ENCODE measurements around the gene LTB4R2. TPM values are rescaled to one million over a fixed set of nuclear protein-coding genes. Genes with fewer than 3 reads are reported as not detected.
A peak's percentile ranks its signal among the peaks of the same experiment; 100 is the strongest.

LTB4R2 gene
- total RNA-seq, 1 experiment from 2014 or later = 0.72 TPM

DNA sequence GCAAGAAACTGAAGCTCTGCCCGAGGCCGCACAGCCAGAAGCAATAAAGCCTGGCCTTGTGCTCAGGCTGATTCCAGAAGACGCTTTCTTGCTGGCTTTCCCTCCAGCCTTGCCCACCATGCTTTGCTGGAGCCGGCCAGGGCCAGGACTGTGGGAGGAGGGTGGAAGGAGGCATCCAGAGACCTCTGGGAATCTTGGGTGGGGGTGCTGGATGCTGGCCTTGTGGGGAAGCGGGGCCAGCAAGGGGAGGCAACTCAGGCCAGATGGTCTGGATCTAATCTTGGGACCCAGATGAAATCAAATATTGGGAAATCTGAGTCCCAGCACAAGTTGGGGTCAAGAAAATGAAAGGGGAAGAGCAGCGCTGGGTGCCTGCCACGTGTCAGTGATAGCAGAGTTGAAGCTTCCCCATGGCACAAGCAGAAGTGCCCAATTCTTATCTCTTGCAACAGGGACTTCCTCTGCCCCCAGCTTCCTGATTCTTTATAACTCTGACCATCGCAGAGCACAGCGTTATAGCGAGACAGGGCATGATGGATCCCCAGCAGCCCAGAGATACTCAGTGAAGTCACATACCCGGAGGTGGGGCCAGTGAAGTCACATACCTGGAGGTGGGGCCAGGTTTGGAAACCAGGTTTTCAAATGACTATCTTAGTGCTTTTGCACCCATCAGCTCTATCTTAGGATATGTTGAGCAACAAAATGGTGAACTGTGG is 32.2 kb upstream of the LTB4R2 start:
- DNase-seq (ENCODE audit: low read depth) = no peak

- DNase-seq (ENCODE audit: low read depth) = no peak
These were observed 31.5 kb upstream of the LTB4R2 start for GRCh38 chr14:24278424-24278823.

- peak; percentile 30 for DNase-seq (ENCODE audit: low read depth)
These were observed 30.4 kb upstream of the LTB4R2 start for GRCh38 chr14:24279301-24280186.

DNA sequence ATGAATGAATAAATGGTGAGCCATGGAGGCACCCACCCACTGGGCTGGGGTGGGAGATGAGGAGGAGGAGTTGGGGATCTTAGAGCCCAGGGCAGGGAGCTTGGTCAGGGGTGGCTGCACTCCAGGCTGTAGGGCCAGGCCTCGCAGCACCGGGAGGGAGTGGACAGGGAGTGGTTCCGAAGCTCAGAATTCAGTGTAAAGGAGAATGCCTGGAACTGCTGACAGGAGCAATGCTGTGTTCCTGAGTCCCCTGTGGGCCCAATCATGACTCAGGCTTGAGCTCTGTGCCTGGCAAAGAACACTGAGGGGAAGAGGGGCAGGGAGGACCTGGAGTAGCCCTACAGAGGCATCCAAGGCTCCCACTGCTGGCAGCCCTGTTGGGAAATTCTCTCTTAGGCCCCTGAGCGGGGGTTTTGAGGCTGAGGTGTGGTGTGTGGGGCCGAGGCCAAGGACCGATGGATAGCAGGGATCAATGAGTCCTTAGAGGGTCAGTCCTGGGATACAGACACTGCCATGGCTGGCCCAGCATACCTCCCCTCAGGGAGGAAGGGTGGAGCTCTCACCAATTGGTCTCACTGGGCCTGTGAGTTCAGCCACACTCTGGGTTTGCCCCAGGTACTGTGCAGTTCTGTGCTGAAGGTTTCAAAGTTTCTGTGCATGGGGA is 29.0 kb upstream of the LTB4R2 start:
- DNase-seq (ENCODE audit: low read depth) = no peak

DNA sequence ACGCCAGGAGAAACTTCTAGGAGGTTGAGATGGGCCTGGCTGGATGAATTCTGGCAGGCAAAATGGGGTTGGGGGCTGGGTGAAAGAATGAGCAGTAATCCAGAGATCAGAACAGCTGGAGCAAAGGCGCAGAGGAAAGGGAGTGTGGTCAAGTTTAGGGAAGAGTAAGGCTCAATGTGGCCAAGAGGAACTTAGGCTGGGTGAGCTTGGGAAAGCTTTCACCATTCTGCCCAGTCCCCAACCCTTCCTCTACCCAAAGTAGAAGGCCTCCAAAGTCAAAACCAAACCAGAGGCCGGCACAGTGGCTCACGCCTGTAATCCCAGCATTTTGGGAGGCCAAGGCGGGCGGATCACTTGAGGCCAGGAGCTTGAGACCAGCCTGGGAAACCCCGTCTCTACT is 28.3 kb upstream of the LTB4R2 start:
- no peak for DNase-seq (ENCODE audit: low read depth)

DNA sequence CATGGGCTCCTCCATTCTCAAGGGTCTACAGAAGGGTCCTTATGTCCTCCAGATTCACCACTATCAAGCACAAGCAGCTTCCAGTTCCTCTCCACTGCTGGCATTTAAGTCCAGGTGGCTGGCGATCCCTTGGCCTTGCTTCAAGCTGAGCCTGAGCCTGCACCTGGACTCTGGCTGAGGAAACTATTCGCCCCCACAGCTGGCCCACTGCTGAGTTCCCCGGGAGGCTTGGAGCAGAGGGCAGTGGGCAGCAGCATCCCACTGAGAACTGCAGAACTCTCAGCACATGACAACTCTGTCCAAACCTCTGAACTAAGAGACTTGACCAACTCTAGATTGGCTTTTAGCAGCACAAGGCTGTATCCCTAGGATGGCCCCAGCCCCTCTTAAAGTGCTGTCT is 27.2 kb upstream of the LTB4R2 start:
- no peak for DNase-seq (ENCODE audit: low read depth)

GRCh38 chr14:24283796-24284460 is 26.0 kb upstream of the LTB4R2 start:
- DNase-seq (ENCODE audit: low read depth) = no peak

GRCh38 chr14:24284501-24285035 is 25.4 kb upstream of the LTB4R2 start:
- DNase-seq (ENCODE audit: low read depth) = no peak

DNA sequence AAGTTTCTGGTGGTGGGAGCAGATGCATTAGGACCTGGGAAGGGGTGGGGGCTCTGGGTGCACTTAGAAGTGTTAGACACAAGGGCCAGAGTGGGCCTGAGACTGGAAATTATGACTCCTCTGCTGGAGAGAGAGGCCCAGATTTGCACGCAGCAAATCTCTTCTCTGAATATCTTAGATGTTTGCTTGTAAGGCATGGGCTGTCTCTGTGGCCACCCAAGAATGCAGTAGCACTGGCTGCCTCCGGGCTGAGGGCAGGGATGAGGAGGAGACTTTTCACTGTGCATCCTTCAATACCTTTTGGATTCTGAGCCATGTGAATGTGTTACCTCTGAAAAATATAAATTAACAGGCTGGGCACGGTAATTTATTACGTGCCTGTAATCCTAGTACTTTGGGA is 24.6 kb upstream of the LTB4R2 start:
- DNase-seq (ENCODE audit: low read depth) = no peak

GRCh38 chr14:24286996-24287395 is 22.9 kb upstream of the LTB4R2 start:
- no peak for DNase-seq (ENCODE audit: low read depth)

- no peak for DNase-seq (ENCODE audit: low read depth)
These were observed 20.2 kb upstream of the LTB4R2 start for GRCh38 chr14:24289649-24290280.

- DNase-seq (ENCODE audit: low read depth) = no peak
These were observed 19.2 kb upstream of the LTB4R2 start for GRCh38 chr14:24290746-24291145.

- no peak for DNase-seq (ENCODE audit: low read depth)
These were observed 18.4 kb upstream of the LTB4R2 start for GRCh38 chr14:24291446-24292117.

DNA sequence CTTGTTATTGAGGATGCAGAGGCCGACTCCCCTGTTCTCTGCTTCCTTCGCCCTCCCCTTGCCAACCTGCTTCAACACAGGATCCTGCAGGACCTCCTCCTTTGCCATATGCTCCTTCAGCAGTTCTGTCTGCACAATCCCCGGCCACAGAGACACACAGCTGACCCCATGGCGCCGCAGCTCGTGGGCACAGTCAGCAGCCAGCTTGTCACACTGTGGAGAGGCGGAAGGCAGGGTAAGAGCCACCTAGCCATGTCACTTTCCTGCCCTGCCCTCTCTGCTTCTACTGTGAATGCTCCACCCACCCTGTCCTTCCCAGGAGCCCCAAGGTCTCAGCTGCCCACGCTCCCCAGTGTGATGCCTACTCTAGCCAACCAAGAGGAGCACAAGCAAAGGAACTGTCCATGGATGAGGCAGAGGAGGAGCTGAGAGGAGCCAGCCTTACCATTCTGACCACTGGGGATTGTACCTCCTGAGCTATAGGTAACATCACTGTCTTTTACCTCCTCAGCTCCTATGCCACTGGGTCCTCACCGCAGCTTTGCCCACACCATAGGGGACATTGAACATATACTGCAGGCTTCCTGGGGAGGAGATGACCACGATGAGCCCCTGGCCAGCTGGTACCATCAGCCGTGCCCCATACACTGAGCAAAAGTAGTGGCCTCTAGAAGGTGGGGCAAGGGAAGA is 17.7 kb upstream of the LTB4R2 start:
- DNase-seq (ENCODE audit: low read depth) = no peak

- no peak for DNase-seq (ENCODE audit: low read depth)
These were observed 16.4 kb upstream of the LTB4R2 start for GRCh38 chr14:24293525-24293924.

- DNase-seq (ENCODE audit: low read depth) = peak; percentile 86
These were observed 13.4 kb upstream of the LTB4R2 start for GRCh38 chr14:24296341-24297157.

GRCh38 chr14:24297190-24297964 is 12.6 kb upstream of the LTB4R2 start:
- DNase-seq (ENCODE audit: low read depth) = no peak

GRCh38 chr14:24298892-24299254 is 11.1 kb upstream of the LTB4R2 start:
- DNase-seq (ENCODE audit: low read depth) = peak; percentile 93

Measured in RPMI7951 (cell line).